Naive B cell (primary cell): ENCODE measurements around the gene CBLIF. TPM values are rescaled to one million over a fixed set of nuclear protein-coding genes. Genes with fewer than 3 reads are reported as not detected.
"Not testable (repeated sequence)": the region's sequence is repeated elsewhere in the genome, so short reads cannot be mapped to it uniquely, and the experiment has no call there.

Experiments
- ATAC-seq, 2 donors: fragments of 150-1000 bp; cut with Tn5 transposase; 2 replicates each; pipeline ENCODE4 v1.10.0; 2021; ENCODE audit warnings: low read depth in 2 of 2, mild to moderate bottlenecking in 2 of 2, moderate library complexity in 2 of 2
- DNase-seq: peaks from one replicate; pipeline ENCODE4 v3.0.0; 2022
- H3K27ac Mint-ChIP-seq, 6 donors: one replicate each; pipeline ENCODE4 v1.8.0; 2020 to 2022; ENCODE audit warnings: mild to moderate bottlenecking in 6 of 6, mixed read lengths in 6 of 6, moderate library complexity in 5 of 6, inconsistent platforms in 2 of 6
- H3K27me3 Mint-ChIP-seq, 3 donors: one replicate each; pipeline ENCODE4 v1.8.0; 2021 to 2022; ENCODE audit warnings: mixed read lengths in 3 of 3, mild to moderate bottlenecking in 1 of 3
- H3K36me3 Mint-ChIP-seq, 2 donors: one replicate each; pipeline ENCODE4 v1.8.0; 2020 to 2022; ENCODE audit warnings: mixed read lengths in 2 of 2, inconsistent platforms in 1 of 2, mild to moderate bottlenecking in 1 of 2
- H3K4me1 Mint-ChIP-seq, 3 donors: one replicate each; pipeline ENCODE4 v1.8.0; 2020 to 2022; ENCODE audit warnings: mixed read lengths in 3 of 3, inconsistent platforms in 1 of 3, mild to moderate bottlenecking in 1 of 3, moderate library complexity in 1 of 3
- H3K4me3 Mint-ChIP-seq, 8 donors: one replicate each; pipeline ENCODE4 v1.8.0; 2020 to 2022; ENCODE audit warnings: mild to moderate bottlenecking in 8 of 8, mixed read lengths in 8 of 8, moderate library complexity in 8 of 8, inconsistent platforms in 2 of 8
- H3K9me3 Mint-ChIP-seq, 7 donors: one replicate each; pipeline ENCODE4 v1.8.0; 2020 to 2022; ENCODE audit warnings: mixed read lengths in 7 of 7, mild to moderate bottlenecking in 5 of 7, inconsistent platforms in 2 of 7, moderate library complexity in 1 of 7
- polyA plus RNA-seq, 6 donors: library from polyadenylated mRNA; unstranded; fragments of 300-500 nt; fragmentation: Illumina TruSeq; gene quantifications; one replicate each; pipeline ENCODE4 v1.2.3, GENCODE V29; 2021; ENCODE audit warnings: low read depth in 6 of 6

CBLIF gene
- polyA plus RNA-seq, 6 donors from 2014 or later: not detected

GRCh38 chr11:59865031-59865430 is 19.7 kb upstream of the CBLIF start:
- no peak for DNase-seq

DNA sequence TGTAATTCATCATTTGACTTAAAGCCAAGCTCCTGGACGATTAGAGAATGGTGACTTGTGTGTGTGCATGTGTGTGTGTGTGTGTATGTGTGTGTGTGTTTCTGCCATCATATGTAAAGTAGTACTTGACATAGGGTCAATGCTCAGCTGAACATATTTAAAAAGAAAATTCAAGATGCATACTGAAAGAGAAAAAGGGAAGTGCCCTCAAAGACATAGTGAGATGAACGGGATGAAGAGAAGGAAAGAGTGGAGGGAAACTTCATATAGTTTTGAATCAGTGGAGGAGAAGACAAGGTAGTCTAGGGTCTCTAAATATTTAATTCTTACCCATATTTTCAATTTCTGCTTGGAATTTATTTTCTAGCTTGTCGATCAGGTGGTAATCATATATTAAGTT is 17.0 kb upstream of the CBLIF start:
- no peaks in the 10 kb centered on the region for H3K36me3 Mint-ChIP-seq
- H3K4me3 Mint-ChIP-seq: no peak overlapping the region
- peaks cover 0 to 6% (median 4%) of the 10 kb centered on the region in 3 donors for H3K27me3 Mint-ChIP-seq
- H3K4me1 Mint-ChIP-seq: peaks cover 0 to 3% (median 0%) of the 10 kb centered on the region in 3 donors
- H3K27ac Mint-ChIP-seq: no peak overlapping the region
- peaks cover 0 to 3% (median 0%) of the 10 kb centered on the region in 7 donors for H3K9me3 Mint-ChIP-seq
- ATAC-seq (no peak), DNase-seq (no peak)

More at GRCh38 chr11:59865031-59865430, 19.7 kb upstream of the CBLIF start:
- H3K4me1 Mint-ChIP-seq: peaks cover 0 to 3% (median 0%) of the 10 kb centered on the region in 3 donors
- H3K36me3 Mint-ChIP-seq: no peaks in the 10 kb centered on the region
- peaks cover 3 to 10% (median 7%) of the 10 kb centered on the region in 3 donors for H3K27me3 Mint-ChIP-seq
- no peak overlapping the region for H3K27ac Mint-ChIP-seq
- no peak overlapping the region for H3K4me3 Mint-ChIP-seq
- H3K9me3 Mint-ChIP-seq: peaks cover 0 to 5% (median 0%) of the 10 kb centered on the region in 7 donors
- ATAC-seq: no peak

- H3K27me3 Mint-ChIP-seq: no peaks in the 10 kb centered on the region
- H3K4me3 Mint-ChIP-seq: no peak overlapping the region
- no peak overlapping the region for H3K27ac Mint-ChIP-seq
- DNase-seq (no peak), ATAC-seq (no peak)
- no peaks in the 10 kb centered on the region for H3K9me3 Mint-ChIP-seq
- H3K4me1 Mint-ChIP-seq: peaks cover 0 to 3% (median 0%) of the 10 kb centered on the region in 3 donors
- H3K36me3 Mint-ChIP-seq: no peaks in the 10 kb centered on the region
These were observed 14.4 kb upstream of the CBLIF start for GRCh38 chr11:59859673-59860072.

DNA sequence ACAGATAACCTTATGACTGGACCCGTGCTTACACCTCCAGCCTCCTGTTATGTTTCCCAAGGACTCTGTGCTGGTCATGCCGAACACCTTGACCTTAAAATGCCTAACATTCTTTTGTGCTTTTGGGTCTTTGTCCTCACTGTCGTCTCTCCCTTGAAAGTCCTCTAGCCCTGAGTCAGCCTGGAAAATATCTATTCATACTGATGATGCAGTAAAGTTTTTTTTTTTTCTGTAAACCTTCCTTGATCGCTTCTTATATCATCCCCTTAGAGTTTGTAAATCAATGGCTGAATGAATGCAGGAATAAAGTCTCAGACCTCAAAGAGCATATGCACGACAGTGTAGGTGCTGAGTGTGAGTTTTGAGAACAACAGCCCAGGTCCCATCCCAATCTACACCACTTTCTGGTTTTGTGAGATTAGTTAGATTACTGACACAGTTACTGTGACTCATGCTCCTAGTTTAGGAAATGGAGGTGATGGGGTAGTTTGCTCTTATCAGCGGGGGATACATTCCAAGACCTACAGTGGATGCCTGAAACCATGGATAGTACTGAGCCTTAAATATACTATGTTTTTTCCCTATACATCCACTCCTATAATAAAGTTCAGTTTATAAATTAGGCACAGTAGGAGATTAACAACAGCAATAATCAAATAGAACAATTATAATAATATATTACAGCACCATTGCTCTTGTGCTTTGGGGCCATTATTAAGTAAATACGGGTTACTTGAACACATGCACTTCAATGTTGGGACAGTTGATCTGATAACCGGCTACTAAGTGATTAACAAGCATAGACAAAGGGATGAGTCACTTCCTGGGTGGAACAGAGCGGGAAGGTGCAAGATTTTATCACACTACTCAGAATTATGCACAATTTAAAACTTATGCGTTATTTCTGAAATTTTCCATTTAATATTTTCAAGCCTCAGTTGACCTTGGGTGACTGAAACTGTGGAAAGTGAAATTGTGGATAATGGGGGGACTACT is 12.4 kb upstream of the CBLIF start:
- DNase-seq (no peak), ATAC-seq (no peak)
- Mint-ChIP-seq H3K27me3 (no peaks in the 10 kb centered on the region), H3K27ac (peak overlapping the region in 1 of 6 donors; percentile 4), H3K4me1 (peaks cover 0 to 3% (median 0%) of the 10 kb centered on the region in 3 donors), H3K36me3 (no peaks in the 10 kb centered on the region), H3K9me3 (no peaks in the 10 kb centered on the region), H3K4me3 (no peak overlapping the region)

DNA sequence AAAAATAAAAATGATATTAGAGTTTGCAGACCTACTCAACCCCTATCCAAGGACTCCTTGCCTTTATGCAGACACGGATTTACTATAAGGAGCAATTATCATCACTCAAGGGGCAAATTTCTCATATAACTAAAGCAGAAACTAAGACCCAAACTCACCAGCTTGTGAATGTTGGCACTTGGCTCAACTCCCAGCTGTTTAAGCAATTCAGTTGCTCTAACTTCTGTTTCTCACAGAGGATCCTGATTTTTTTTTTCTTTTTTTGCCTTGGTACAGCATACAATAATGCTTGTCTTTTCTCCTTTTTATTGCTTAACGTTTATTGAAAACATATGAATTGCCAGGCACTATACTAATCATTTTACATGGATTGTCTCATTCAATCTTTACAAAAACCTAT is 9.6 kb upstream of the CBLIF start:
- ATAC-seq: no peak
- no peak overlapping the region for H3K27ac Mint-ChIP-seq
- no peaks in the 10 kb centered on the region for H3K9me3 Mint-ChIP-seq
- H3K27me3 Mint-ChIP-seq: peaks cover 0 to 7% (median 0%) of the 10 kb centered on the region in 3 donors
- no peak for DNase-seq
- H3K4me3 Mint-ChIP-seq: no peak overlapping the region
- no peaks in the 10 kb centered on the region for H3K4me1 Mint-ChIP-seq
- H3K36me3 Mint-ChIP-seq: peaks cover 0 to 4% of the 10 kb centered on the region in 2 donors

GRCh38 chr11:59851416-59851815 is 6.1 kb upstream of the CBLIF start:
- not testable (repeated sequence) for H3K27ac Mint-ChIP-seq, H3K4me1 Mint-ChIP-seq, H3K36me3 Mint-ChIP-seq, H3K27me3 Mint-ChIP-seq, H3K9me3 Mint-ChIP-seq, DNase-seq, ATAC-seq
- H3K4me3 Mint-ChIP-seq: peak overlapping the region in 1 of 8 donors; percentile 3

GRCh38 chr11:59849551-59849950 is 4.3 kb upstream of the CBLIF start:
- not testable (repeated sequence) for H3K27ac Mint-ChIP-seq, H3K27me3 Mint-ChIP-seq, H3K4me3 Mint-ChIP-seq, H3K36me3 Mint-ChIP-seq, ATAC-seq, H3K9me3 Mint-ChIP-seq, DNase-seq, H3K4me1 Mint-ChIP-seq

DNA sequence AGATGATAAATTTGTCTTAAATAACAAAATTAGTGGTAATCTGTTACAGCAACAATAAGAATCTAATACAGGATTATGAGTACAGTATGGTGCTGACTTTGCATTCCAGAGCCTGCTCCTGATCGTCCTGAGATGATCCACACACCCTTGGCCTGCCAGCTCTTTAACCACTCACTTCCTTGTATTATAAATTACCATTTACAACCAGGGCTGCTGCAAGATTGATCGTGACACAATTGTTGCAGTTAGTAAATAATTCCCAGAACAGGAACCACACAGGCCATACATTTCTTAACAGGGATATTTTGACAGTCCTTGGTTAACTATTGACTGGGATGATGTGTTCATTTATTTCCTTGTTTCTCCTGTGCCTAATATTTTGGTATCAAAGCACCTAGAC is 3.8 kb upstream of the CBLIF start:
- H3K27ac Mint-ChIP-seq: peak overlapping the region in 1 of 6 donors; percentile 18
- H3K4me1 Mint-ChIP-seq: no peaks in the 10 kb centered on the region
- no peak for DNase-seq
- peaks cover 0 to 7% (median 0%) of the 10 kb centered on the region in 3 donors for H3K27me3 Mint-ChIP-seq
- H3K9me3 Mint-ChIP-seq: peaks cover 0 to 2% (median 0%) of the 10 kb centered on the region in 7 donors
- peaks cover 0 to 8% of the 10 kb centered on the region in 2 donors for H3K36me3 Mint-ChIP-seq
- no peak overlapping the region for H3K4me3 Mint-ChIP-seq
- no peak for ATAC-seq

DNA sequence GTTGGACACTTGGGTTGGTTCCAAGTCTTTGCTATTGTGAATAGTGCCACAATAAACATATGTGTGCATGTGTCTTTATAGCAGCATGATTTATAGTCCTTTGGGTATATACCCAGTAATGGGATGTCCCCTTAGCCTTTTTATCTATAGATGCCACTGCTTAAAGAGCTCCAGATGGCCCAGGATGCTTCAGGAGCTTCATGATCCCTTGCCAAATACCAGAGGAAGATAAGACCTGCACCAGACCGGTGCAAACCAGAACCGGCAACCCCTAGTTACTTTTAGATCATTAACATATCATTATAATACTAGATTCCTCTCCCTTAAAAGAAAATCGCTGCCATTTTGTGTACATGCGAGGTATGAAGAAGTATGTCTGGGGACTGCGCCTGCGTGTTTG is 3.1 kb upstream of the CBLIF start:
- DNase-seq, H3K36me3 Mint-ChIP-seq, H3K4me3 Mint-ChIP-seq, H3K4me1 Mint-ChIP-seq, ATAC-seq, H3K27ac Mint-ChIP-seq, H3K27me3 Mint-ChIP-seq, H3K9me3 Mint-ChIP-seq: not testable (repeated sequence)

DNA sequence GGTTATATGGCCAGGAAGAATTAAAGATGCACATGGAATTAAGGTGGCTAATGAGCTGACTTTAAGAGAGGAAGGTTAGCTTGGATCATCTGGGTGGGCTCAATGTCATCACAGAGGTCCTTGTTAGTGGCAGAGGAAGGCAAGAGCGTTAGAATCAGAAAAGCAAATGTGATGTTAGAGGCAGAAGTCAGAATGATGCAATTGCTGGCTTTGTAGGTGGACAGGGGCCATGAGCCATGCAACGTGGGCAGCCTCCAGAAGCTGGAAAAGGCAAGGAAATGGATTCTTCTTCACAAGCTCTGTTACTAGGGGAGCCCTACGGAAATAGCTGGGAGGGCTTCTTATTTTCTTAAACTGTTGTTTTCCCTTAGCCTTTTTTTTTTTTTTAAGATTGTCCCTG is 2.3 kb upstream of the CBLIF start:
- Mint-ChIP-seq H3K36me3 (peaks cover 0 to 8% of the 10 kb centered on the region in 2 donors), H3K9me3 (peaks cover 0 to 2% (median 0%) of the 10 kb centered on the region in 7 donors), H3K4me1 (no peaks in the 10 kb centered on the region), H3K27ac (peak overlapping the region in 1 of 6 donors; percentile 63), H3K27me3 (peaks cover 0 to 7% (median 0%) of the 10 kb centered on the region in 3 donors), H3K4me3 (no peak overlapping the region)
- ATAC-seq: no peak
- DNase-seq: no peak

GRCh38 chr11:59846556-59846955 is 1.3 kb upstream of the CBLIF start:
- H3K27ac Mint-ChIP-seq: peak overlapping the region in 1 of 6 donors; percentile 36
- no peak for DNase-seq
- H3K4me3 Mint-ChIP-seq: no peak overlapping the region
- no peak for ATAC-seq
- H3K9me3 Mint-ChIP-seq: peaks cover 0 to 2% (median 0%) of the 10 kb centered on the region in 7 donors
- peaks cover 0 to 7% (median 5%) of the 10 kb centered on the region in 3 donors for H3K27me3 Mint-ChIP-seq
- H3K4me1 Mint-ChIP-seq: no peaks in the 10 kb centered on the region
- H3K36me3 Mint-ChIP-seq: peaks cover 0 to 8% of the 10 kb centered on the region in 2 donors

GRCh38 chr11:59842316-59842715 is 3.0 kb downstream of the CBLIF start:
- Mint-ChIP-seq H3K4me3 (no peak overlapping the region), H3K27ac (no peak overlapping the region), H3K36me3 (peaks cover 0 to under 1% of the 10 kb centered on the region in 2 donors), H3K4me1 (no peaks in the 10 kb centered on the region), H3K27me3 (peaks cover 0 to 7% (median 5%) of the 10 kb centered on the region in 3 donors), H3K9me3 (no peaks in the 10 kb centered on the region)
- DNase-seq (no peak), ATAC-seq (no peak)

DNA sequence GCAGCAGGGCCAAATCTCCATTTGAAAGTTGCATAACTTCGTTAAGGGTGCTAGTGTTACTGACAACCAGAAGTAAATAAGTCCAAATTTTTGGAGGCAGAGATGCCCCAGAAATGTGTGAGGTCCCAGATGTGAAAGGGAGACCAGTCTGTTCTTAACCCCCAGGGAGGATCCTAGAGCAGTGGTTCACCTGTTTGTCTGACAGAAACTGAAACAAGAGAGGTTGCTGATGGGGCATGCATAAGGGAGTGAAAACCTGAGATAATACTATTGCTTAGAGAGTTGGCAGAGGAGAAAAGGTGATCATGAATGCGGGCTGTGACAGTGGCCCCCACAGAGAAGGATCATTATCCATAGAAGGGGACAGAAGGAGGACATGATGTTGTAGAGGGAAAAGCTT is 3.8 kb downstream of the CBLIF start:
- no peaks in the 10 kb centered on the region for H3K9me3 Mint-ChIP-seq
- H3K27ac Mint-ChIP-seq: no peak overlapping the region
- ATAC-seq: no peak
- DNase-seq: no peak
- H3K4me3 Mint-ChIP-seq: no peak overlapping the region
- no peaks in the 10 kb centered on the region for H3K36me3 Mint-ChIP-seq
- H3K4me1 Mint-ChIP-seq: no peaks in the 10 kb centered on the region
- H3K27me3 Mint-ChIP-seq: peaks cover 0 to 7% (median 5%) of the 10 kb centered on the region in 3 donors

DNA sequence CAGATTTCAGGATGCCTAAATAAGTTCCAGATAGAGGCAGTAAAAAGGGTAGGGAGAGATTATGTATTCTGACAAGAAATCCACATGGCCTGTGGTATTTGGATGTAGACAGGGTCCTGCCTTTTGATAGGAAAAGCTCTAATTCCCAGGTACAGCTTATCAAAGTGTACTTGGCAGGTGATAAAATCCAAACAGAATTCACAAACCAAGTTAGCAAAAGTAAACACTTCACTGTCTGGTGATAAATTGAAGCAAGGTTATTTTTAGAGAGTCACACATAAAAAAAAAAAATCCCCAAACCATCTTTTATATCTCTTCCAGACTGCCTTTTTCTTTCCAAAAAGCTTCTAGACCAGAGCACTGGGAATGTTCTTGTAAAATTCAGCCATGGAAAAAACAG is 5.7 kb downstream of the CBLIF start:
- Mint-ChIP-seq H3K9me3 (no peaks in the 10 kb centered on the region), H3K27me3 (peaks cover 0 to 7% (median 5%) of the 10 kb centered on the region in 3 donors), H3K4me1 (peaks cover 0 to 2% (median 0%) of the 10 kb centered on the region in 3 donors), H3K4me3 (no peak overlapping the region), H3K36me3 (no peaks in the 10 kb centered on the region), H3K27ac (no peak overlapping the region)
- no peak for DNase-seq
- no peak for ATAC-seq
